ENCODE measurements around the gene MINDY4. TPM values are rescaled to one million over a fixed set of nuclear protein-coding genes. Genes with fewer than 3 reads are reported as not detected.

The MINDY4 gene
- total and polyA plus RNA-seq, 2 of the 13 experiments (the other 11 are each of a cell fraction or from before 2014, with no cell fraction given), result not detected

- no peak for TF ChIP-seq CSRNP2 (CRISPR knock-in tag; conservative IDR thresholded peaks at IDR 0.05; ENCODE audit: low read depth)
- no peak for TF ChIP-seq HNF1B (CRISPR knock-in tag; IDR thresholded peaks at IDR 0.05)
- no peak for TF ChIP-seq ZNF441 (CRISPR knock-in tag; IDR thresholded peaks at IDR 0.05; ENCODE audit: borderline replicate concordance)
- TF ChIP-seq BORCS8-MEF2B (CRISPR knock-in tag; IDR thresholded peaks at IDR 0.05), result no peak
- no peak for TF ChIP-seq AGO2 (optimal IDR thresholded peaks at IDR 0.05; ENCODE audit: low read depth, low read length)
- TF ChIP-seq ZNF496 (CRISPR knock-in tag; IDR thresholded peaks at IDR 0.05; ENCODE audit: insufficient replicate concordance), result no peak
- TF ChIP-seq ZMYM3 (CRISPR knock-in tag; IDR thresholded peaks at IDR 0.05), result no peak
Observed at GRCh38 chr7:30733691-30734090, 37.5 kb upstream of the MINDY4 start (continued).

GRCh38 chr7:30734497-30734896, 36.7 kb upstream of the MINDY4 start:
- ATAC-seq, result no peak
- in situ Hi-C loops (cut with HindIII; ENCODE audit: extremely low pct_ligation_motif_present, low pct_unique_long_range_greater_than_20kb) (no loop called here), intact Hi-C loops (cut with micrococcal nuclease; ENCODE audit: unreplicated experiment) (no loop called here)
- Histone ChIP-seq H3K27me3 (ENCODE audit: control insufficient read depth in 1 of 2, insufficient read depth in 2 of 2, low read length in 2 of 2) (peaks cover 0 to 35% of the 10 kb centered on the region in 2 experiments; a peak in 2 of 5 replicates), H3K4me3 (replicated peaks in 1 of 3; ENCODE audit: insufficient read depth in 1 of 3, low read depth in 2 of 3, low read length in 3 of 3) (no peak overlapping the region), H3K9me3 (ENCODE audit: low read length) (no peaks in the 10 kb centered on the region), H3K36me3 (replicated peaks in 1 of 2; ENCODE audit: control insufficient read depth in 1 of 2, insufficient read depth in 2 of 2, low read length in 2 of 2) (no peaks in the 10 kb centered on the region), H3K4me1 (ENCODE audit: insufficient read depth, low read length) (no peaks in the 10 kb centered on the region), H3K79me2 (ENCODE audit: insufficient read depth, low read length) (no peaks in the 10 kb centered on the region), H3K9ac (ENCODE audit: insufficient read depth, low read depth, low read length) (no peak overlapping the region), H3K27ac (ENCODE audit: extremely low read length, insufficient read depth, low read length) (no peak overlapping the region), H4K20me1 (ENCODE audit: insufficient read depth, low read length) (no peaks in the 10 kb centered on the region), H3K4me2 (ENCODE audit: low read depth, low read length) (no peak overlapping the region), H2AFZ (ENCODE audit: low read length) (no peak overlapping the region)
- ChIA-PET CTCF (ENCODE audit: low intra/inter-chr PET ratio, low total read pairs) (no interaction called here), POLR2A (no interaction called here)
- no TSS peak for BruUV-seq (replicated peaks)
- FAIRE-seq, result no peak
- 14% methylated on average over 2 of the region's 7 CpGs for WGBS (ENCODE audit: low lambda C conversion rate)
- DNase-seq (ENCODE audit: low spot score), result no peak
- no peak for TF ChIP-seq NR3C1 (CRISPR knock-in tag; IDR thresholded peaks at IDR 0.05)
- no peak for TF ChIP-seq SRSF4 (IDR thresholded peaks at IDR 0.05; ENCODE audit: low read depth, low read length, poor library complexity, severe bottlenecking)
- no peak for TF ChIP-seq ZNF550 (CRISPR knock-in tag; IDR thresholded peaks at IDR 0.05; ENCODE audit: borderline replicate concordance)
- no peak for TF ChIP-seq ZNF329 (CRISPR knock-in tag; IDR thresholded peaks at IDR 0.05; ENCODE audit: low read depth)
- TF ChIP-seq AGO1 (IDR thresholded peaks at IDR 0.05; ENCODE audit: low read depth, low read length, poor library complexity, severe bottlenecking), result no peak
- no peak for TF ChIP-seq PCBP2 (optimal IDR thresholded peaks at IDR 0.05; ENCODE audit: low read depth, low read length, poor library complexity, severe bottlenecking)
- no peak for TF ChIP-seq MAFK (conservative IDR thresholded peaks at IDR 0.05 in 1 of 2, IDR thresholded peaks at IDR 0.05 in 1 of 2; ENCODE audit: low read length in 2 of 2)
- TF ChIP-seq RBM39 (IDR thresholded peaks at IDR 0.05; ENCODE audit: low read depth, low read length, poor library complexity, severe bottlenecking), result no peak
- no peak for TF ChIP-seq CEBPG (CRISPR knock-in tag; IDR thresholded peaks at IDR 0.05)
- TF ChIP-seq KMT2A (CRISPR knock-in tag; IDR thresholded peaks at IDR 0.05), result no peak
- no peak for TF ChIP-seq GFI1 (CRISPR knock-in tag; IDR thresholded peaks at IDR 0.05; ENCODE audit: borderline replicate concordance)
- no peak for TF ChIP-seq ZKSCAN5 (CRISPR knock-in tag; IDR thresholded peaks at IDR 0.05)
- no peak for TF ChIP-seq RFXANK (CRISPR knock-in tag; IDR thresholded peaks at IDR 0.05)
- no peak for TF ChIP-seq PLRG1 (conservative IDR thresholded peaks at IDR 0.05)

All from HepG2 (cell line).